Vagina (tissue), 2 donors: ENCODE measurements around the gene MTCL1. TPM values are rescaled to one million over a fixed set of nuclear protein-coding genes. Genes with fewer than 3 reads are reported as not detected.

ENCODE experiments used
- DNase-seq, 2 donors: peaks; one replicate each; pipeline ENCODE4 v3.0.0-alpha.2; 2017; ENCODE audit errors: extremely low spot score in 2 of 2
- H3K27ac ChIP-seq: fragments of 200-600 bp; sonication (generic); one replicate; pipeline ENCODE4 v1.5.1; 2019
- H3K27me3 ChIP-seq: fragments of 200-600 bp; sonication (generic); one replicate; pipeline ENCODE4 v1.5.1; 2019
- H3K36me3 ChIP-seq, 2 donors: fragments of 200-600 bp; sonication (generic); one replicate each; pipeline ENCODE4 v1.5.1; 2017 to 2019
- H3K4me1 ChIP-seq: fragments of 200-600 bp; sonication (generic); one replicate; pipeline ENCODE4 v1.5.1; 2019
- H3K4me3 ChIP-seq, 2 donors: fragments of 200-600 bp; sonication (generic); 1 replicate in 1 of 2; 2 replicates in 1 of 2; pipeline ENCODE4 v1.5.1; 2016 to 2019
- H3K9me3 ChIP-seq: fragments of 200-600 bp; sonication (generic); one replicate; pipeline ENCODE4 v1.5.1; 2019
- POLR2A ChIP-seq, 2 donors: fragments of 450-650 bp; IDR thresholded peaks; one replicate each; pipeline ENCODE4 v1.6.1; 2017; ENCODE audit warnings: antibody characterized with exemption in 2 of 2, mild to moderate bottlenecking in 2 of 2, moderate library complexity in 2 of 2
- POLR2AphosphoS5 ChIP-seq, 2 donors: sonication (generic); formaldehyde crosslinking; IDR thresholded peaks; one replicate each; pipeline ENCODE4 v1.9.0; 2017; ENCODE audit warnings: antibody characterized with exemption in 2 of 2, mild to moderate bottlenecking in 2 of 2, low read depth in 1 of 2; ENCODE audit not compliant: insufficient read depth in 1 of 2
- intact Hi-C: fragments of 100-400 bp; cut with DNase I; formaldehyde crosslinking; loops from one replicate; pipeline ENCODE4 v1.15.1; 2023
- total RNA-seq: library from RNA; depleted of rRNA; stranded (reverse); fragments of >200 nt; gene quantifications from one replicate; pipeline ENCODE4 v1.2.3, GENCODE V29; 2016
- TF ChIP-seq, protein P1 (sequence below), 3 experiments: fragments of 450-650 bp in 2 of 3; fragments of 200-600 bp in 1 of 3; sonication (generic) in 1 of 3; IDR thresholded peaks; one replicate each; pipeline ENCODE4 v1.5.1; 2017 to 2019; ENCODE audit warnings: antibody characterized with exemption in 3 of 3, mild to moderate bottlenecking in 2 of 3, moderate library complexity in 2 of 3

Gene MTCL1
- total RNA-seq, 1 donor from 2014 or later: 23.6 TPM

GRCh38 chr18:8685141-8685913, 20.0 kb upstream of the MTCL1 start:
- intact Hi-C loops: no loop called here
- Histone ChIP-seq H3K9me3 (no peaks in the 10 kb centered on the region), H3K36me3 (no peaks in the 10 kb centered on the region), H3K4me1 (peaks cover 12% of the 10 kb centered on the region), H3K4me3 (no peak overlapping the region), H3K27ac (peak overlapping the region; percentile 60), H3K27me3 (no peaks in the 10 kb centered on the region)
- DNase-seq: peak in 1 of 2 donors; percentile 76
- TF ChIP-seq, protein P1, sequence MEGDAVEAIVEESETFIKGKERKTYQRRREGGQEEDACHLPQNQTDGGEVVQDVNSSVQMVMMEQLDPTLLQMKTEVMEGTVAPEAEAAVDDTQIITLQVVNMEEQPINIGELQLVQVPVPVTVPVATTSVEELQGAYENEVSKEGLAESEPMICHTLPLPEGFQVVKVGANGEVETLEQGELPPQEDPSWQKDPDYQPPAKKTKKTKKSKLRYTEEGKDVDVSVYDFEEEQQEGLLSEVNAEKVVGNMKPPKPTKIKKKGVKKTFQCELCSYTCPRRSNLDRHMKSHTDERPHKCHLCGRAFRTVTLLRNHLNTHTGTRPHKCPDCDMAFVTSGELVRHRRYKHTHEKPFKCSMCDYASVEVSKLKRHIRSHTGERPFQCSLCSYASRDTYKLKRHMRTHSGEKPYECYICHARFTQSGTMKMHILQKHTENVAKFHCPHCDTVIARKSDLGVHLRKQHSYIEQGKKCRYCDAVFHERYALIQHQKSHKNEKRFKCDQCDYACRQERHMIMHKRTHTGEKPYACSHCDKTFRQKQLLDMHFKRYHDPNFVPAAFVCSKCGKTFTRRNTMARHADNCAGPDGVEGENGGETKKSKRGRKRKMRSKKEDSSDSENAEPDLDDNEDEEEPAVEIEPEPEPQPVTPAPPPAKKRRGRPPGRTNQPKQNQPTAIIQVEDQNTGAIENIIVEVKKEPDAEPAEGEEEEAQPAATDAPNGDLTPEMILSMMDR (IDR thresholded peaks at IDR 0.05): no peak
- TF ChIP-seq POLR2A (IDR thresholded peaks at IDR 0.05): no peak
- TF ChIP-seq POLR2AphosphoS5 (IDR thresholded peaks at IDR 0.05; ENCODE audit: insufficient read depth in 1 of 2, low read depth in 1 of 2): no peak

GRCh38 chr18:8685914-8686216, 19.5 kb upstream of the MTCL1 start:
- H3K27me3 ChIP-seq: no peaks in the 10 kb centered on the region
- TF ChIP-seq POLR2A (IDR thresholded peaks at IDR 0.05): no peak
- TF ChIP-seq, protein P1 (IDR thresholded peaks at IDR 0.05): no peak
- TF ChIP-seq POLR2AphosphoS5 (IDR thresholded peaks at IDR 0.05; ENCODE audit: insufficient read depth in 1 of 2, low read depth in 1 of 2): no peak
- no peak overlapping the region for H3K4me3 ChIP-seq
- no peaks in the 10 kb centered on the region for H3K9me3 ChIP-seq
- intact Hi-C loops: no loop called here
- H3K4me1 ChIP-seq: peaks cover 12% of the 10 kb centered on the region
- peak in 1 of 2 donors; percentile 20 for DNase-seq
- H3K27ac ChIP-seq: peak overlapping the region; percentile 60
- H3K36me3 ChIP-seq: no peaks in the 10 kb centered on the region

- intact Hi-C loops: no loop called here
- no peak overlapping the region for H3K4me3 ChIP-seq
- no peaks in the 10 kb centered on the region for H3K36me3 ChIP-seq
- peak in 1 of 2 donors; percentile 54 for DNase-seq
- H3K4me1 ChIP-seq: peaks cover 12% of the 10 kb centered on the region
- no peak for TF ChIP-seq POLR2AphosphoS5 (IDR thresholded peaks at IDR 0.05; ENCODE audit: insufficient read depth in 1 of 2, low read depth in 1 of 2)
- TF ChIP-seq, protein P1 (IDR thresholded peaks at IDR 0.05): no peak
- no peak for TF ChIP-seq POLR2A (IDR thresholded peaks at IDR 0.05)
- no peaks in the 10 kb centered on the region for H3K9me3 ChIP-seq
- no peaks in the 10 kb centered on the region for H3K27me3 ChIP-seq
- H3K27ac ChIP-seq: no peak overlapping the region
Measured at GRCh38 chr18:8686611-8687010, 18.7 kb upstream of the MTCL1 start.

- peak in 1 of 2 donors; percentile 44 for DNase-seq
- Histone ChIP-seq H3K4me1 (peaks cover 12% of the 10 kb centered on the region), H3K36me3 (no peaks in the 10 kb centered on the region), H3K27me3 (no peaks in the 10 kb centered on the region), H3K9me3 (no peaks in the 10 kb centered on the region), H3K4me3 (no peak overlapping the region), H3K27ac (no peak overlapping the region)
- TF ChIP-seq POLR2A (IDR thresholded peaks at IDR 0.05) (no peak), POLR2AphosphoS5 (IDR thresholded peaks at IDR 0.05; ENCODE audit: insufficient read depth in 1 of 2, low read depth in 1 of 2) (no peak)
- TF ChIP-seq, protein P1 (IDR thresholded peaks at IDR 0.05): no peak
- intact Hi-C loops: no loop called here
Measured at GRCh38 chr18:8688216-8688800, 17.0 kb upstream of the MTCL1 start.

- intact Hi-C loops: no loop called here
- Histone ChIP-seq H3K36me3 (no peaks in the 10 kb centered on the region), H3K9me3 (no peaks in the 10 kb centered on the region), H3K27ac (no peak overlapping the region), H3K4me3 (no peak overlapping the region), H3K4me1 (peaks cover 12% of the 10 kb centered on the region), H3K27me3 (no peaks in the 10 kb centered on the region)
- DNase-seq: peak in 1 of 2 donors; percentile 67
- TF ChIP-seq, protein P1 (IDR thresholded peaks at IDR 0.05): no peak
- no peak for TF ChIP-seq POLR2AphosphoS5 (IDR thresholded peaks at IDR 0.05; ENCODE audit: insufficient read depth in 1 of 2, low read depth in 1 of 2)
- TF ChIP-seq POLR2A (IDR thresholded peaks at IDR 0.05): no peak
Measured at GRCh38 chr18:8688816-8689215, 16.5 kb upstream of the MTCL1 start.
